B cell (primary cell): ENCODE results near the gene ALDOB.

Experiments used
- EZH2 ChIP-seq: IDR thresholded peaks from 2 replicates; pipeline ENCODE4 v1.6.1; 2012; ENCODE audit warnings: borderline replicate concordance, low read depth, mild to moderate bottlenecking, moderate library complexity, low read length; ENCODE audit not compliant: insufficient read depth, poor library complexity, severe bottlenecking
- TF ChIP-seq, protein P1 (sequence below): fragments of 200-600 bp; IDR thresholded peaks from one replicate; pipeline ENCODE4 v1.8.0; 2022; ENCODE audit warnings: antibody characterized with exemption, mild to moderate bottlenecking

DNA sequence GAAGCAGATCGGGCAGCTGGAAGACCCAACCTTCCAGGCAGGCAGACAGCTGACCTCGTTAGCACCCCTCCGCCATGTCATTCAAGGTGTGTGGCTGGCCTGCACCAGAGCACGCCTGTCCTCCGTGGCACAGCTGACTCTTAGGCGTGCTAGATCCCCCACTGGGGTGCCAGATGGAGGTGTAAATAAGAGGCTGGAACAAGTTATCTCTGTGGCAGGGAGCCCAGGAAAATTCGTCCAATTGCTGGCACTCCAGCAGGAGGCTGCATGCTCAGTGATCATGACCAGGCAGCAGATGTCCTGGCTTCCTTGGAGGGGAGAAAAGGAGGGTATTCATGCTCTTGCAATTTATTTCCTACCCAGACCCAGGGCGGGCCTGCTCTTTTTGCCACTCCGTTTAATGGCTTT is 7.8 kb upstream of the ALDOB start:
- TF ChIP-seq, protein P1, sequence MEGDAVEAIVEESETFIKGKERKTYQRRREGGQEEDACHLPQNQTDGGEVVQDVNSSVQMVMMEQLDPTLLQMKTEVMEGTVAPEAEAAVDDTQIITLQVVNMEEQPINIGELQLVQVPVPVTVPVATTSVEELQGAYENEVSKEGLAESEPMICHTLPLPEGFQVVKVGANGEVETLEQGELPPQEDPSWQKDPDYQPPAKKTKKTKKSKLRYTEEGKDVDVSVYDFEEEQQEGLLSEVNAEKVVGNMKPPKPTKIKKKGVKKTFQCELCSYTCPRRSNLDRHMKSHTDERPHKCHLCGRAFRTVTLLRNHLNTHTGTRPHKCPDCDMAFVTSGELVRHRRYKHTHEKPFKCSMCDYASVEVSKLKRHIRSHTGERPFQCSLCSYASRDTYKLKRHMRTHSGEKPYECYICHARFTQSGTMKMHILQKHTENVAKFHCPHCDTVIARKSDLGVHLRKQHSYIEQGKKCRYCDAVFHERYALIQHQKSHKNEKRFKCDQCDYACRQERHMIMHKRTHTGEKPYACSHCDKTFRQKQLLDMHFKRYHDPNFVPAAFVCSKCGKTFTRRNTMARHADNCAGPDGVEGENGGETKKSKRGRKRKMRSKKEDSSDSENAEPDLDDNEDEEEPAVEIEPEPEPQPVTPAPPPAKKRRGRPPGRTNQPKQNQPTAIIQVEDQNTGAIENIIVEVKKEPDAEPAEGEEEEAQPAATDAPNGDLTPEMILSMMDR: no peak
- no peak for TF ChIP-seq EZH2
